Stimulated activated naive CD4-positive, alpha-beta T cell treated with Interleukin-2 at 50 U/mL for 16 hours (primary cell): ENCODE results near the gene AUH.

Source experiments
- DNase-seq: peaks from one replicate; lab custom pipeline; 2025; lab: John Stamatoyannopoulos, UW

AUH gene

DNA sequence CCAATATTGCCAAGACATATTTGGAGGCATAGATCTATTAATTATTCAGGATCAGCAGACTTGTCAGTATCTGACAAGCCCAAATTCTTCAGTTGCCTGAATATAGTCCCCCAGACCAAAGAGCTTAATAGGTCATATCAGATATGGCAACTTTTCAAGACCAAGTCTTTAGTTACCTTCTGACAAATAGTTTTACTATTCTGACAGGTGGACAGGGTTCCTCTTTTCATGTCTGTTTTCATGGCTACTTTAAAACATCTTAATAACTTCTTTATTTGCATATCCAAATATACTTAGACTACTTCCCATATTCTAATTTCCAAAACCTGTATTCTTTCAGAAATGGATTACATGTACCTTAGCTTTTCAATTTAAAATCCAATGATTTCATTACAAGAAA, 65.4 kb downstream of the AUH start:
- no peak for DNase-seq

- no peak for DNase-seq
These were observed 66.4 kb downstream of the AUH start for GRCh38 chr9:91295357-91295756.

GRCh38 chr9:91291866-91292265, 69.9 kb downstream of the AUH start:
- DNase-seq: no peak

- no peak for DNase-seq
These were observed 72.5 kb downstream of the AUH start for GRCh38 chr9:91289244-91289643.

- DNase-seq: no peak
These were observed 75.9 kb downstream of the AUH start for GRCh38 chr9:91285729-91286353.

- DNase-seq: no peak
These were observed 79.4 kb downstream of the AUH start for GRCh38 chr9:91282292-91282691.

DNA sequence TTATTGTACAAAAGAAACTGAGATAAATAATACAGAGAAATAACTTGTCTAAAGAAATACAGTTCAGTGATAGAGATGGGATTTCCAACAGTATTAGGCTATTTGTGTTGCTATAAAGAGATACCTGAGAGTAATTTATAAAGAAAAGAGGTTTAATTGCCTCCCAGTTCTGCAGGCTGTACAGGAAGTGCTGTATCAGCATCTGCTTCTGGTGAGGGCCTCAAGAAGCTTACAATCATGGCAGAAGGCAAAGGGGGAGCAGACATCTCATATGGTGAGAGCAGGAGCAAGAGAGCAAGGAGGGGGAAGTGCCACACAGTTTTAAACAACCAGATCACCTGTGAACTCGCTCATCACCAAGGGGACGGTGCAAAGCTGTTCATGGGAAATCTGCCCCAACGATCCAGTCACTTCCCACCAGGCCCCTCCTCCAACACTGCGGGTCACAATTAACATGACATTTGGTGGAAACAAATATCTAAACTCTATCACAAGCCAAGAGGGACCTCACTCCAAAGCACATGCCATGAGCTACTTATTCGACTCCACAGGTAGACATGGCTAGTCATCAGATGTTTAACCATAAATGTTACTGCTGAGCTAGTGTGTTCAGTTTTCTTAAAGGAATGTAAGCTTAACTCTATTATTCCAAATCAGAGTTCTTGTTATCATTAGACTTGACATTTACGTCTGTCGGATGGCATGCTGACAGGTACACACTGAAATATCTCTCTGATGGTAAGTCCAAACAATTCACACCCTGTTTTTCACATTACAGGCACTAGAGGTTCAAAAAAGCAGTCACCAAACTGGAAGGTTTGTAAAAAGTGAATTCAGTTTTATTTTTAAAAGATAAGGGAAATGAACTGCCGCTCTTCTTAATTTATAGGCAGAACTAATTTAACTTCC, 82.2 kb downstream of the AUH start:
- DNase-seq: no peak

- DNase-seq: no peak
These were observed 85.2 kb downstream of the AUH start for GRCh38 chr9:91276513-91276912.

- no peak for DNase-seq
These were observed 86.1 kb downstream of the AUH start for GRCh38 chr9:91275655-91276054.

- DNase-seq: no peak
These were observed 86.7 kb downstream of the AUH start for GRCh38 chr9:91274949-91275492.

DNA sequence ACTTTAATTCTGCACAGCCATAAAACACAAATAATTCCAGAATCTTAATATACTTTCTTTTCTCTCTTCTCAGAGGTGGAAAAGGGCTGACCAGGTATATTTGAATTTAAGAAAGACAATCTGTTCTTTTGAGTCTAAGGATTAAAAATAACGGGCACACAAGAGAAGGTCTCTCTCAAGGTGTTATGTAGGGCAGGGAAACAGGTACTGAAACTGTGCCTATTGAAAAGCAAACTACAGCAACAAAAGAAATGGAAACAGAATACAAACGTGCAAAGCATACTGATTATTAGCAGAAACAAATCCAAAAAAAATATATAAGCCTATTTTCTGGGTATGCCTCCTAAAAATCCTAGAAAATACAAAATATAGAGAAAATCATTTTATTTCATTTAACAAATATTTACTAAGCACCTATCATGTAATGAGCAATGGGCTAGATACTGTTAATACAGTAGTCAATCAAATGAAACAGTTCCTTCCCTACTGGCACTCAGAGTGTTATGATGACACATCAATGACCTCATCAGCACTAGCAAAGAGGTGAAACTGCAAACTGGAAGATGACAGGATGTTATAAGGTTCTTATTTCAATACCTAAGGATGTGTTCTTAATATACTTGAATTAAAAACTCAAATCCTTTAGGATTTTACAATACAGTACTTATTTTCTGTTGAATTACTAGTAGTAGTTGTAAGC, 87.7 kb downstream of the AUH start:
- DNase-seq: no peak

DNA sequence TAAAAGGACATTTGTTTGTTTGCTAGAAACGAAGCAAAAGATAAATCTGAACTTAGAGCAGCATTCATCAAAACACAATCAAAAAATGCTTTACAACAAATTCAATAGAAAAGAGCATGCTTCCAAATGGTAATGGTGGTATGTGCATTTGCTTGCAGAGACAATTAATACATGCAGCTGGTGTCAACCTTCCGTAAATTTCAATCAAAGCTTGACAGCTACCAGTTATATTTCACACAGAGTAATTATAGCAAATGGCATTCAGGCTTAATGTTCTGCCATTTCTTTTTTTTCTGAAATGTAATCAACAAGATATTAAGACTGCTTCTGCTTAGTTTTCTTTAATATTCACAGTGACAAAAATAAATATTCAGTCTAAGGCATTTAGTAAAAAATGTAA, 90.6 kb downstream of the AUH start:
- no peak for DNase-seq

GRCh38 chr9:91269907-91270491, 91.7 kb downstream of the AUH start:
- DNase-seq: no peak

GRCh38 chr9:91266448-91266847, 95.3 kb downstream of the AUH start:
- no peak for DNase-seq

DNA sequence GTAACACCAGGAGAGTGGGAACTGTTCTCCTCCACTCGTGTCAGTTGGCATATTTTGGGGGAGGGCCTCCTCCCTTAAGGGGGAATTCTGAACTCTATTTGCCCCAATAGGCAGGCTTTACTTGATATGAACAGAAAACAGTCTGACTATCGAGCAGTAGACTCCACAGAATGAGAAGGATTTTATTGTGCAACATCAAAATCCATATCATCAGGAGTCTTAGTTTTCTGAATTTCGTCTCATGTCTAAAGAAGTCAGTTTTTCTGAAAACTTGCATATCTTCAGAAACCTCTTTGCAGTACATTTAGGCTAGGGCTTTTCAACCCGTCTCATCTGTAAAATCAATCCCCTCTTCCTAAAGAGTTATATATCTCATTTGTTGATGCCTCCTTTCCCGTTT, 96.2 kb downstream of the AUH start:
- no peak for DNase-seq

GRCh38 chr9:91261417-91261816, 100.3 kb downstream of the AUH start:
- no peak for DNase-seq

GRCh38 chr9:91259162-91259561, 102.6 kb downstream of the AUH start:
- no peak for DNase-seq

GRCh38 chr9:91258451-91258850, 103.3 kb downstream of the AUH start:
- no peak for DNase-seq

GRCh38 chr9:91256235-91256634, 105.5 kb downstream of the AUH start:
- no peak for DNase-seq

DNA sequence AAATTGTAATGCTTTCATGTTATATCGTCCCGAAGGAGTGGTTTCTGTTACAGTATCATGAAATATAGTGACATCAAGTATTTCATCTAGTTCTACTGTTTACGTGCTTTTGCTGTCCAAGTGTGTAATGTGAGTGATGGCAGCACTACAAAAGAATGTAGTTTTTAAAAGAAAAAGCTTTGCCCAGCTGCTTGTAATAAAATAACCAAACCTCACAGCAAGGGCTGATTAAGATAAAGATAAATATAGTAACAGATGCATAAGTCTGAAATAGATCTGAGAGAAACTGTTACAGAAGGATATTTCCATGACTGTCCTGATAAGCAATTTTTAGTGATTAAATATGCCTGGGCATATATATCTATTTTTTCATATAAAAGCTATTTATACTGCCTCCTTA, 106.4 kb downstream of the AUH start:
- DNase-seq: no peak

DNA sequence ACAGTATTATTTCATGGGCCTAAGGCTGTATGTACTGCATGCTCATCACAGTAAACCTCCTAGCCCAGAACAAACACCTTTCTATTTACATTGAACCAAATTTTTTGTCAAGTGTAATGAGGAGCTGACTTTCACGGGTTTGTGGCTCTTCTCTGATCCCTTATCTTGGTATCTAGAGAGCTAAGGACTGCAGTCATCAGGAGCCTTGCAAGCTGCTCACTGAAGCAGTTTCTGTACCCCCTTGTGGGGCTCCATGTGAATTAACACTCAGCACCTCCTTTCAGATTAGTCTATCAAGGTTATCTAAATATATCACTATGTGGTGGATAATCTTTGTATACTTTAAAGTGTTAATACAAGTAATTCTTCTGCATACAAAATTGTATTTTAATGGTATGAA, 108.2 kb downstream of the AUH start:
- no peak for DNase-seq

- DNase-seq: no peak
These were observed 113.0 kb downstream of the AUH start for GRCh38 chr9:91248707-91249106.
